Measurements from ENCODE around the gene MRNIP. TPM values are rescaled to one million over a fixed set of nuclear protein-coding genes. Genes with fewer than 3 reads are reported as not detected.
A peak's percentile ranks its signal among the peaks of the same experiment; 100 is the strongest.

The MRNIP gene
- total and polyA plus RNA-seq, 2 of the 8 experiments (the other 6 are each of a cell fraction or from before 2014, with no cell fraction given): 29.6 TPM

DNA sequence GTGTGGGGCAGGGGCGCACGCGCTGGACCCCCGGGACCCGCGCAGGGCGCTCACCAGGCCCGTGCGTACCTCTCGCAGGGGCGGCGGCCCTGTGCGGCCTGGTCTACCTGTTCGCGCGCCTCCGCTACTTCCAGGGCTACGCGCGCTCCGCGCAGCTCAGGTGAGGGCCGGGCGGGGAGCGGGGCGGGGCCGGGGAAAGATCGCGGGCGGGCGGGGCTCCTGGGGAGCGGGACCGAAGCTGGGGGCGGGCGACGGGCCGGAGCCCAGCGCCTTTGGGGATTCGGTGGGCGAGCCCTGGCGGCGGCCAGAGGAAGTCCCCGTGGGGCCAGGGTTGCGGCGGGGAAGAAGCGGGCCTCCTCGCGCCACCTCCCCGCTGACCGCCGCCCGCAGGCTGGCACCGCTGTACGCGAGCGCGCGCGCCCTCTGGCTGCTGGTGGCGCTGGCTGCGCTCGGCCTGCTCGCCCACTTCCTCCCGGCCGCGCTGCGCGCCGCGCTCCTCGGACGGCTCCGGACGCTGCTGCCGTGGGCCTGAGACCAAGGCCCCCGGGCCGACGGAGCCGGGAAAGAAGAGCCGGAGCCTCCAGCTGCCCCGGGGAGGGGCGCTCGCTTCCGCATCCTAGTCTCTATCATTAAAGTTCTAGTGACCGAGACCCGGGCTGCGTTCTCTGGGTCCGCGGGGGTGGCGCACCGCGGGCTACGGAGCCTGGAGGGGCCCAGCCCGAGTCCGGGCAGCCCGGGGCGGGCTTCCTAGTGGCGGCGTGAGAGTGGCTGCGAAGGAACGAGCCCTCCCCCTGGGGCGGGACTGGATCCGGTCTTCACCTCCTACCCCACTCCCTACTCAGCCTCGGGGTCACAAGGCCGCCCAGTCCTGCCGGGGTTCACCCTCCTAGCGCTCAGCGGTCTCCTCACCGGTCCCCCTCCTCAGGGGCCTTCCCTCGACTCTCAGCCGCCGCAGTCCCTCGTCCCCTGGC, 62.5 kb downstream of the MRNIP start (continued):
- TF ChIP-seq POLR2A (IDR thresholded peaks at IDR 0.05; ENCODE audit: control extremely low read depth in 1 of 2, low read depth in 2 of 2, low read length in 2 of 2) (peak in 1 of 2 experiments; percentile 44; a peak in 2 of 3 replicates), RBBP5 (IDR thresholded peaks at IDR 0.05; ENCODE audit: borderline replicate concordance, low read depth, low read length) (no peak; the same call in none of the 2 replicates), SUZ12 (IDR thresholded peaks at IDR 0.05; ENCODE audit: low read length) (no peak), TEAD4 (IDR thresholded peaks at IDR 0.05; ENCODE audit: low read depth, low read length) (no peak), SIRT6 (IDR thresholded peaks at IDR 0.05; ENCODE audit: low read length) (no peak), POLR2AphosphoS5 (IDR thresholded peaks at IDR 0.05; ENCODE audit: low read depth, low read length) (peak; percentile 50), NANOG (IDR thresholded peaks at IDR 0.05; ENCODE audit: insufficient read depth, low read depth, low read length, poor library complexity, severe bottlenecking) (no peak), EGR1 (IDR thresholded peaks at IDR 0.05; ENCODE audit: borderline replicate concordance, low read depth, low read length) (peak; percentile 10; the same call in 1 of the 2 replicates), HDAC2 (IDR thresholded peaks at IDR 0.05; ENCODE audit: borderline replicate concordance in 1 of 2, low read depth in 2 of 2, low read length in 2 of 2) (peak in 1 of 2 experiments; percentile 54; a peak in 1 of 4 replicates), CTBP2 (IDR thresholded peaks at IDR 0.05; ENCODE audit: borderline replicate concordance, insufficient read depth, insufficient read length, low read length) (no peak), GABPA (IDR thresholded peaks at IDR 0.05; ENCODE audit: borderline replicate concordance, insufficient read depth, low read length) (peak; percentile 74; the same call in 1 of the 2 replicates), TBP (IDR thresholded peaks at IDR 0.05; ENCODE audit: low read depth, low read length) (no peak), CBX8 (IDR thresholded peaks at IDR 0.05; ENCODE audit: borderline replicate concordance, low read depth, low read length) (no peak), PHF8 (conservative IDR thresholded peaks at IDR 0.05; ENCODE audit: low read depth, low read length) (peak; percentile 59; the same call in 1 of the 2 replicates), SP2 (IDR thresholded peaks at IDR 0.05; ENCODE audit: low read length) (no peak), TAF1 (IDR thresholded peaks at IDR 0.05; ENCODE audit: low read depth, low read length) (no peak; the same call in 1 of the 2 replicates), RAD21 (IDR thresholded peaks at IDR 0.05 in 1 of 2, conservative IDR thresholded peaks at IDR 0.05 in 1 of 2; ENCODE audit: low read depth in 2 of 2, low read length in 2 of 2) (peak; percentile 35 to 64), TAF7 (optimal IDR thresholded peaks at IDR 0.05; ENCODE audit: borderline replicate concordance, low read depth, low read length) (no peak), NRF1 (IDR thresholded peaks at IDR 0.05; ENCODE audit: low read depth, low read length) (no peak), YY1 (IDR thresholded peaks at IDR 0.05; ENCODE audit: low read depth, low read length) (no peak), FOSL1 (IDR thresholded peaks at IDR 0.05; ENCODE audit: insufficient read depth, low read depth, low read length) (no peak)
- TF ChIP-seq, protein P1, sequence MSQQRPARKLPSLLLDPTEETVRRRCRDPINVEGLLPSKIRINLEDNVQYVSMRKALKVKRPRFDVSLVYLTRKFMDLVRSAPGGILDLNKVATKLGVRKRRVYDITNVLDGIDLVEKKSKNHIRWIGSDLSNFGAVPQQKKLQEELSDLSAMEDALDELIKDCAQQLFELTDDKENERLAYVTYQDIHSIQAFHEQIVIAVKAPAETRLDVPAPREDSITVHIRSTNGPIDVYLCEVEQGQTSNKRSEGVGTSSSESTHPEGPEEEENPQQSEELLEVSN (IDR thresholded peaks at IDR 0.05): no peak

Measured in H1 (cell line).